Globus pallidus (tissue), 1 donor: ENCODE results near the gene TMEM235.

ENCODE experiments used
- DNase-seq: peaks from one replicate; pipeline ENCODE4 v3.0.0-alpha.2; 2015; ENCODE audit warnings: low spot score

Gene TMEM235

DNA sequence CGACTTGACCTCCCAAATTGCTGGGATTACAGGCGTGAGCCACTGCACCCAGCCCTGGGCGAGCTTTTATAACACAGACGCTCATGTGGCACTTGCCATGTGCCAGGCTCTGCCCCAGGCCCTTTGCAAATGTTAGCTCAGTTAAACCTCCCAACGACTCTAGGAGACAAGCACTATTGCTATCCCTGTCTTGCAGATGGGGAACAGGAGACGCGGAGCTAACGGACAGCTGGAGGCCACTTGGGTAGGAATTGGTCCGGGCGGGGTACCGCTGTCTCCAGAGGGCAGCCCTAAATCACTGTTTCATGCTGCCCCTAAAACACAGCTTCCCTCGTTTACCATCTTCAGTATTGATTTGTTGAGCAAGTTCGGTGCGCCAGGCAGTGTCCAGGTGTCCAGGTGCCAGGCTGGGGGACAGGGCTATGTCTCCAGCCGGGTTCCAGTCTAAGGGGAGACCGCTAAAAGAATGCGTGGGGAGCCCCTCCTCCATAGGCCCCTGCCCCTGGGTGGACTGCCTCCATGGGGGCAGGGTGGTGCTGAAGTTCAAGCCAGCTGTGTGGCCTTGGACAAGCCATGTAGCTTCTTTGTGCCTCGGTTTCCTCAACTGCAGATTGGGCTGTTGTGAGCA, 23.7 kb downstream of the TMEM235 start:
- no peak for DNase-seq

DNA sequence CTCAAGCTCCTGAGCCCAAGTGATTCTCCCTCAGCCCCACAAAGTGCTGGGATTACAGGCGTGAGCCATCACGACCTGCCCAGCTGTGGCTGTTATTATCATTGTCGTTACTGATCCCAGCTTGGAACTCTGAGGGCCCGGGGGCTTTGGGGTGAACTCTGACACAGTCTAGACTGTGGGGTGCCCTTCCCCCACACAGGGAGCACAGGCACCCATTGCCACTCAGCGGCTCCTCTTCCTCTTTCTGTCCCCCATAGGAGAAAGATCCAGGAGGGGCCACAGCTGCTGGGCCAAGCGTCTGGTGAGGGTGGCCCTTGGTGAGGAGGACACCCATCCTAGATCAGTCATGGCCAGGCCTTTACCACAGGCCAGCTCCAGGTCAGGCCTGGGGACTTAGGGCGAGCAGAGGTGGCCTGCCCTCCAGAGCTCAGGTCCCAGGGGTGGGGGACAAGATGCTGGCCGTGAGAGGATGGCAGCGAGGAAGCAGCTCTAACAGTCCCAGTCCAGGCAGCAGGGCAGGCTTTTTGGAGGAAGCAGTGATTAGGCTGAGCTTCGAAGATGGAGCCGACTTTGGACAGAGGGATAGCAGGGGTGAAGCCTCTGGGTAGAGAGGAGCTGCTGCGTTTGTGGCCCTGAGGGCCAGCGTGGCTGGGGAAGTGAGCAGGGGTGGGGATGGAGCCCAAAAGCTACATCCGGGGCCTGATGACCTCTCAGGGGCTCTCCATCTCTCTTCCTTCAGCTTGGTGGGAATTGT, 24.7 kb downstream of the TMEM235 start:
- DNase-seq, result no peak

DNA sequence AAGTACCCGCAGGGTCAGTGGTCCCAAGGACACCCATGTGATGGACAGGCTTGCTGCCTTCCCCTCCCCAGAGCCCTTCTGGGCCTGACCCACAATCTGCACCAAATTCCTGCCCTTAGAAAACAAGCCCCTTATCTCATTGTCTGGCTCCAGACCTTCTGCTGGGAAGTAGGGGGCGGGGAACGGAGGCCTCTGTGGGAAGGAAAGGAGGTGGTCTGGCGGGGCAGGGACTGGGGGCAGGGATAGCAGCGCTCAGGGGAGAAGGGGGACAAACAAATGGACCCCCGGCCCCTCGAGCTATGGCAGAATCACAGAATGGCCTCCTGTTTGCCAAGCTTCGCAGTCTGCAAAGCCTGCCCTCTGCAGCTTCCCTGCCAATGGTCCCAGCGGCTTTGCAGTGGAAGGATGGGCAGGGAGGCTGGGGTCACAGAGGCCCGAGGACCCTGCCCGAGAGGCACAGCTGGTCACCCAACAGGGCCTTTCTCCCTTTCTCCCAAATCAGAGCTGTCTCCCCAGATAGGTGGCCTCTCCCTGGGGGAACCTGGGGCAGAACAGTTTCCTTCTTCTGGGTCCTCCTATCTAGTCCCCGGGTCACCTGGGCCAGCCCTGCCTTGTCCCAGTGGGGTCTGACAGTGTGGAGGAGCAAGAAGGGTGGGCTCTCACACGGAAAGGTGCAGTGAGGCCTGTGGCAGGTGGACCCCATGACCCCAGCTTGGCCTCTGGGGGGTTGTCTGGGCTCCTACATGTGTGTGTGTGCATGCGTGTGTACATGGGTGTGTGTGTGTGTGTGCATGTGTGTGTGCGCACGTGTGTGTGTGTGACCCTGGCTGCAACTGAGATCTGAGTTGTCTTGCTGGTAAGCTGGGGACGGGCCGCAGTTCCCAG, 25.5 kb downstream of the TMEM235 start:
- DNase-seq, result no peak

- no peak for DNase-seq
Observed at GRCh38 chr17:78257810-78258322, 26.4 kb downstream of the TMEM235 start.

DNA sequence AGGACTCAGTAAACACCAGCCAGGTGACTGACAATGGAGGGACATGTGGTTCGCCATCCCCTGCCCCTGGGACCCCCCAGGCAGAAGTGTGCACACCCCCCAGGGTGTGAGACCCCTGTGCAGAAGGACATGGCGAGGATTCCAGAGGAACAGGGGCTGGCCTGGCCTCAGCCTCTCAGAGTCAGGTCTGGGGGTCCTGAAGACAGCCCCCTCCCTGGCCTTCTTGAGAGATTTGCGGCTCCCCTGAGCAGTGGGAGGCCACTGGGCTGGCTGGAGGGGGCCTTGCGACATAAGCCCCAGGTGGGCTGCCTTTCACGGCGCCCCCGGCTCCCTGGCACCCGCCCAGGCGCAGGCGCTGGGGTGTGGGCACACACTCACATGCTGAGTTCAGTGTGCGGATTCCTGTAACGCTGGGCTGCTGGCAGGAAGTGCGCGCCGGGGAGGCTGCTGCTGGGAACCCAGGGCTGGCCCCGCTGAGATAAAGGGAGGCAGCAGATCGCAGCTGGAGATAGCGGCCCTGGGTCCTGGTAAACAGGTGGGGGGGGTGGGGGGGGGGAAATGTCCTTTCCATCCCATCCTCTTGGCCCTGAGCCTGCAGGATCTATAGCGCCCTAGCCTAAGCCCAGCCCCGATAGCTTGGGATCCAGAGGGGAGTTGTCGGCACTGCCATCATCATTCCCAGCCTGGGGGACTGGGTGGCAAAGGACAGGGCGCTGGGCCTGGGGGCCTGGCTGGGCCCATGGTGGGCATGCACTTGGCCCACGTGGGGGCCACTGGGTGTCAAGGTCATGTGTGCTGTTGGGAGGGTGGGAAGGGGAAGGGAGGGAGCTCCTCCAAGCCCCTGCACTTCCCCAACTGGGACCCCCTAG, 27.1 kb downstream of the TMEM235 start:
- DNase-seq, result no peak

GRCh38 chr17:78259192-78259554, 27.7 kb downstream of the TMEM235 start:
- DNase-seq, result no peak

GRCh38 chr17:78263063-78263735, 31.8 kb downstream of the TMEM235 start:
- no peak for DNase-seq

DNA sequence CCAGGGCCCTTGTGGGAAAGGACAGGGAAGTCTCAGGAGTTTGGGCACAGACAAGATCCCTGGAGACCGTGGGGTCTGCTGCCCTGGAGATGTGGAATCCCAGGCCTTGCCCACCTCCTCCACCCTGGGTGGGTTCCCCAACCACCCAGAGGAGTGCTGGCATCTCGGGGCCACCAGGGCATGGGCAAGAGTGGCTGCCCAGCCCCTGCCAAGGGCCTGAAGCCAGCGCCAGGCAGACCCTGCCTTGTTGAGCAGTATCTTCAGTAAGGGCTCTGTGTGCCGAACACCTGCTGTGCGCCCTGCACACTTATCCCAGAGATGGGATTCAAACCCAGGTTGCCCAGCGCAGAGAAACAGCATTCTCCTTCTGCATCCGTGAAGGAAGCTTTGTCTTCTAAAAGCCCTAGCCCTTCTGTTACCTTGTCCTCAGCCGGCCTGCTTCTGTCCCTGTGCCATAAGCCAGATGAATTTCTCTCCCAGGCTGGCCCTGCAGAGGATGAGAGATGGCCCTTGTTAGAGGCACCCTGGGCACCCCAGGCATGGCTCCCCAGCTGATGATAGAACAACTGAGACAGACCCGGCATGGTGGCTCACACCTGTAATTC, 32.4 kb downstream of the TMEM235 start:
- no peak for DNase-seq

- no peak for DNase-seq
Observed at GRCh38 chr17:78264590-78264989, 33.2 kb downstream of the TMEM235 start.

- DNase-seq, result no peak
Observed at GRCh38 chr17:78265121-78265520, 33.7 kb downstream of the TMEM235 start.

- DNase-seq, result no peak
Observed at GRCh38 chr17:78266231-78266631, 34.8 kb downstream of the TMEM235 start.

GRCh38 chr17:78266771-78267170, 35.3 kb downstream of the TMEM235 start:
- DNase-seq, result no peak

GRCh38 chr17:78267253-78268073, 36.0 kb downstream of the TMEM235 start:
- DNase-seq, result no peak

GRCh38 chr17:78268191-78268874, 36.9 kb downstream of the TMEM235 start:
- no peak for DNase-seq

DNA sequence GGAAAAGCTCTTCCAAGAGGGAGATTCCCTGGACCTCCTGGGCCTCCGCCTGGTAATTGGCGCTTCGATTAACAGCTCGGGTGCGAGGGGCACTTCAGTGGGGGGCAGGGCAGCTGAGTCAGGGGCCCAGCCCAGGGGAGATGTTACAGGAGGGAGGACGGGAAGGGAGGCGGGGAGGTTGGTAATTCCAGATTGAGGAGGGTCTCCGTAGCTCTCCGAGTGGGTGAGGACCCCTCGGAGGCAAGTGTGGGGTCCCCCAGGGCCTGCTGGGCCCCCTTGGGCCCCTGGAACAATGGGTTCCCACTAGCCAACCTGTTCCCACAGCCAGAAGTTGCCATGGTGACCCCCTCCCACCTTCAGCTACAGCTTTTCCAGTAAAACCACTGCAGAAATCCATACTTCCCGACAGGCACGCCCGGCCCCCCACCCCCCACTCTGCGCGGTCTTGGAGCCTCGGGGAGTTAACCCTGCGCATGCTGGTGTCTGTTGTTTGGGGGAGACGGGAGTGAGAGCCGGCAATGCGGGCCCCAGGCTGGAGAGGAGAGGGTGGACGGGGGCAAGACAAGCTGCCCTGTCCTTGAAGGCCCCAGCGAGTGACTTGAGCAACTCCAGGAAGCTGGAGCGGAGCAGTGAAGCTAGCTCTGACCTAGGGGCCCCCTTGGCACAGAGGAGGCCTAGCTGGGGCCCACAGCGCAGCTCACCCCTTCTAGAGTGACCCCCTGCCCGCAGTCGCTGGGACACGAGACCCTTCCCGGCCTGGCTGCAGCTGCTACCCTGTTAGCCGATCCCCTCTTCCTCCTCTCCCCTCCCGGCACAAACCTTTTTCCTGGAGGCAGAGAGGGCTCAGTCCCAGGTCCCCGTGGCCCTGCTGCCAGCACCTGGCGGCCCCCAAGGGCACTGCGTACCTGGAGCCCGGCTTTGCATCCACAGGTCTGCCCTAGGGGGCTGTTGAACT, 37.8 kb downstream of the TMEM235 start:
- DNase-seq, result no peak

DNA sequence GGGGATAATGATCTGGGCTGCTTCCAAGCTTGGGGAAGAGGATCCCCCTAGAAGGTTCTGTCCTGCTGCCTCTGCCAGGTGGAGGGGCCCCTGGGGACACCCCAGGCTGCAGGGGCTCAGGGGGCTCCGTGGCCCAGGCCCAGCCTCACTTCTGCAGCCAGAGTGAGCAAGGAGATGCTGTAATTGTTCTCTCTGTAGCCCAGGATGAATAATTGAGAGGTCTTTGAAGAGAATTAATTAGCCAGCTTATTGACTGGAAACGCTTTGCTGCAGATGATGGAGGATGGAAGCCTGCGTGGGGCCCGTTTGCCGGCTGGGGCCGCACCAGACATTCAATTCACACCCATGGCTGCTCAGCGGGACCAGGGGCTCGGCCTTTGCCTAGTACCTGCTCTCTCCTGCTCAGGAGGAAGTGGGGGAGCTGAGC, 38.5 kb downstream of the TMEM235 start:
- DNase-seq, result no peak

GRCh38 chr17:78271419-78272170, 40.2 kb downstream of the TMEM235 start:
- no peak for DNase-seq
